Measurements from ENCODE around the gene ARHGAP31. TPM values are rescaled to one million over a fixed set of nuclear protein-coding genes. Genes with fewer than 3 reads are reported as not detected.
"Not testable (repeated sequence)": the region's sequence is repeated elsewhere in the genome, so short reads cannot be mapped to it uniquely, and the experiment has no call there.

The ARHGAP31 gene
- total and polyA plus RNA-seq, 5 donors, result 14.6 to 52.3 (median 45.1) TPM

GRCh38 chr3:119349354-119350041 is 55.3 kb downstream of the ARHGAP31 start:
- H3K27me3 ChIP-seq (ENCODE audit: control insufficient read depth, insufficient read depth), result no peaks in the 10 kb centered on the region
- no peak overlapping the region for H3K4me3 ChIP-seq (ENCODE audit: low read length)
- H3K4me1 ChIP-seq (ENCODE audit: control insufficient read depth, insufficient read depth, low read length), result peaks cover 28% of the 10 kb centered on the region
- no peak for DNase-seq
- peak in 1 of 2 donors; percentile 15 for ATAC-seq
- peak overlapping the region; percentile 73 for H3K27ac ChIP-seq (ENCODE audit: low read length)
- WGBS, result 29% methylated on average over 4 of the region's 4 CpGs
- intact Hi-C loops (cut with DNase I), result loop anchor here in 1 of 4 donors (10.0 kb wide), 1 partner anchor 55 kb away; the partner anchor contains the start of gene ARHGAP31
- H3K9me3 ChIP-seq (ENCODE audit: control insufficient read depth, low read length), result no peaks in the 10 kb centered on the region

- DNase-seq (peak; percentile 45 to 65 (median 60)), ATAC-seq (peak; percentile 65 to 80)
- peak overlapping the region; percentile 70 for H3K27ac ChIP-seq (ENCODE audit: low read length)
- 38% methylated on average over 10 of the region's 10 CpGs for WGBS
- H3K27me3 ChIP-seq (ENCODE audit: control insufficient read depth, insufficient read depth), result no peaks in the 10 kb centered on the region
- intact Hi-C loops (cut with DNase I), result no loop called here
- H3K9me3 ChIP-seq (ENCODE audit: control insufficient read depth, low read length), result no peaks in the 10 kb centered on the region
- H3K4me3 ChIP-seq (ENCODE audit: low read length), result no peak overlapping the region
- H3K4me1 ChIP-seq (ENCODE audit: control insufficient read depth, insufficient read depth, low read length), result peaks cover 28% of the 10 kb centered on the region
Measured at GRCh38 chr3:119350114-119350513, 55.9 kb downstream of the ARHGAP31 start.

- H3K27ac ChIP-seq (ENCODE audit: low read length), result no peak overlapping the region
- H3K4me3 ChIP-seq (ENCODE audit: low read length), result no peak overlapping the region
- DNase-seq (no peak), ATAC-seq (no peak)
- peaks cover 20% of the 10 kb centered on the region for H3K4me1 ChIP-seq (ENCODE audit: control insufficient read depth, insufficient read depth, low read length)
- H3K9me3 ChIP-seq (ENCODE audit: control insufficient read depth, low read length), result no peaks in the 10 kb centered on the region
- intact Hi-C loops (cut with DNase I), result no loop called here
- H3K27me3 ChIP-seq (ENCODE audit: control insufficient read depth, insufficient read depth), result no peaks in the 10 kb centered on the region
- 60% methylated on average over 3 of the region's 3 CpGs for WGBS
Measured at GRCh38 chr3:119351581-119351980, 57.4 kb downstream of the ARHGAP31 start.

DNA sequence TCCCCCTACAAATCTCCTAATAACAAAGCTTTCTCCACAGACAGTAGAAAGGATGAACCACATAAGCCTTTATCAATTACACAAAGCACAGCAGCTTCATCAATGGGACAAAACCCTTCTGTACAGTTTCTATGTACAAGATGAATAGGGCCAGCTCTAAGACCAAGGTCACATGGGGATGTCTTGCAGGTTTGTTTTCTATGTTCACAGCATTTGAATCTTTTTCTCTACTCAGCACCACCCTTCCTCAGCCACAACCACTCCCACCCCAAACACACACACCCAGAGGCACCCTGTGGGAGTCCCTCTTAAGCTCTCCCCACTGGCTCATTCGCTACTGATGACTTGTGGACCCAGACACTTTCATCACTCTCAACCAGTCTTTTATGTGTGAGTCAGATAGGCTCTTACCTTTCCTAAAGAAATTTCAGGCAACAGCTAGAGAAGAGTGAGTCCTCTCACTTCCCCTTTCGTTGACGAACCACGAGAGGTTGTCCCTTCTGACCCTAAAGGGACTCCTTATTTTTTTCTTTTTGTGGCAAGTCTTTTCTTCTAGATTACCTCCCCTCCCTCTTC is 57.9 kb downstream of the ARHGAP31 start:
- Histone ChIP-seq H3K27ac (ENCODE audit: low read length) (peak overlapping the region; percentile 42), H3K9me3 (ENCODE audit: control insufficient read depth, low read length) (no peaks in the 10 kb centered on the region), H3K27me3 (ENCODE audit: control insufficient read depth, insufficient read depth) (no peaks in the 10 kb centered on the region), H3K4me3 (ENCODE audit: low read length) (no peak overlapping the region), H3K4me1 (ENCODE audit: control insufficient read depth, insufficient read depth, low read length) (peaks cover 21% of the 10 kb centered on the region)
- ATAC-seq, result peak in 1 of 2 donors; percentile 59
- DNase-seq, result no peak
- 67% methylated on average over 4 of the region's 4 CpGs for WGBS
- intact Hi-C loops (cut with DNase I), result no loop called here

DNA sequence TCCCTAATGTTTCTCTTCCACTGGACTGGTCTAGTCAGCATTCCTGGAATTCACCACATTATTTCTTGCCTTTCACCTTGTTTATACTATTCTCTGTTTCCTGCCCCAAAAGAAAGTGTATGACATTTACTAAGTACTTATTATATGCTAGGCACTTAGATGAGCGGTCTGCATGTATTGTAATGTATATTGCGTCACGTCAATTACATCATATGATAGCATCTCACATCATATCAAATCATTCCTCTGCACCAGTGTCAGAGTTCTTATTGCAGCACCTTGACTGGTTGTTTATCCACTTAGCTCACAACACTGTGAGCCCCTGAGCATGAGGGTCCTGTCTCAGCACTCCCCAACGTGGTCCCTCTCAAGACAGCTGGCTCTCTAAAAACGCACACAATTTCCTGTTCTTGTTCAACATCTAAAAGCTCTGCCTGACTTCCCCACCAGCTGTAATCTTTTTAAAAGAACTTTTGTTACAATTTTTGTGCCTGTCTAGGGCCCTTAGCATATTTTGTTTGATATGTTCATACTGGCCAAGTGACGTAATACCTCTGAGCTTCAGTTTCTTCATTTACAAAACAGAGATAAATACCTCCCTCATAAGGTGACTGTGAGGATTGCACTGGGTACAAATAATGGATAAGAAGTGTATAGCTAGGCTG is 58.8 kb downstream of the ARHGAP31 start:
- H3K4me1 ChIP-seq (ENCODE audit: control insufficient read depth, insufficient read depth, low read length), result peaks cover 22% of the 10 kb centered on the region
- no peak overlapping the region for H3K27ac ChIP-seq (ENCODE audit: low read length)
- H3K4me3 ChIP-seq (ENCODE audit: low read length), result no peak overlapping the region
- 60% methylated on average over 6 of the region's 6 CpGs for WGBS
- H3K9me3 ChIP-seq (ENCODE audit: control insufficient read depth, low read length), result no peaks in the 10 kb centered on the region
- ATAC-seq (peak; percentile 39 to 44), DNase-seq (no peak)
- intact Hi-C loops (cut with DNase I), result no loop called here
- no peaks in the 10 kb centered on the region for H3K27me3 ChIP-seq (ENCODE audit: control insufficient read depth, insufficient read depth)

DNA sequence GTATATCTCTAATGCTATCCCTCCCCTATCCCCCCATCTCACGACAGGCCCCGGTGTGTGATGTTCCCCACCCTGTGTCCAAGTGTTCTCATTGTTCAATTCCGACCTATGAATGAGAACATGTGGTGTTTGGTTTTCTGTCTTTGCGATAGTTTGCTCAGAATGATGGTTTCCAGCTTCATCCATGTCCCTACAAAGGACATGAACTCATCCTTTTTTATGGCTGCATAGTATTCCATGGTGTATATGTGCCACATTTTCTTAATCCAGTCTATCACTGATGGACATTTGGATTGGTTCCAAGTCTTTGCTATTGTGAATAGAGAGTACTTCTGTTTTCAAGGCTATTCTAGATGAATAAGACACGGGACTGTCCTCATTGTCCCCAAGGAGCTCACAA is 61.4 kb downstream of the ARHGAP31 start:
- H3K9me3 ChIP-seq (ENCODE audit: control insufficient read depth, low read length); H3K27ac ChIP-seq (ENCODE audit: low read length); intact Hi-C loops (cut with DNase I); ATAC-seq; H3K27me3 ChIP-seq (ENCODE audit: control insufficient read depth, insufficient read depth); DNase-seq; H3K4me3 ChIP-seq (ENCODE audit: low read length): not testable (repeated sequence)
- peaks cover 22% of the 10 kb centered on the region for H3K4me1 ChIP-seq (ENCODE audit: control insufficient read depth, insufficient read depth, low read length)
- WGBS, result 96% methylated on average over 5 of the region's 5 CpGs

GRCh38 chr3:119356646-119357045 is 62.5 kb downstream of the ARHGAP31 start:
- intact Hi-C loops (cut with DNase I), result no loop called here
- H3K4me1 ChIP-seq (ENCODE audit: control insufficient read depth, insufficient read depth, low read length), result peaks cover 22% of the 10 kb centered on the region
- H3K4me3 ChIP-seq (ENCODE audit: low read length), result no peak overlapping the region
- no peak overlapping the region for H3K27ac ChIP-seq (ENCODE audit: low read length)
- ATAC-seq, result no peak
- H3K9me3 ChIP-seq (ENCODE audit: control insufficient read depth, low read length), result no peaks in the 10 kb centered on the region
- H3K27me3 ChIP-seq (ENCODE audit: control insufficient read depth, insufficient read depth), result no peaks in the 10 kb centered on the region
- no peak for DNase-seq

GRCh38 chr3:119357190-119357589 is 63.0 kb downstream of the ARHGAP31 start:
- 24% methylated on average over 6 of the region's 6 CpGs for WGBS
- H3K27me3 ChIP-seq (ENCODE audit: control insufficient read depth, insufficient read depth), result no peaks in the 10 kb centered on the region
- no peak overlapping the region for H3K4me3 ChIP-seq (ENCODE audit: low read length)
- peaks cover 18% of the 10 kb centered on the region for H3K4me1 ChIP-seq (ENCODE audit: control insufficient read depth, insufficient read depth, low read length)
- intact Hi-C loops (cut with DNase I), result no loop called here
- H3K9me3 ChIP-seq (ENCODE audit: control insufficient read depth, low read length), result no peaks in the 10 kb centered on the region
- peak; percentile 64 to 80 for ATAC-seq
- H3K27ac ChIP-seq (ENCODE audit: low read length), result no peak overlapping the region
- peak in 2 of 3 donors; percentile 51 to 56 for DNase-seq

- intact Hi-C loops (cut with DNase I), result no loop called here
- H3K27ac ChIP-seq (ENCODE audit: low read length), result no peak overlapping the region
- WGBS, result 50% methylated on average over 11 of the region's 11 CpGs
Measured at GRCh38 chr3:119359476-119360326, 65.5 kb downstream of the ARHGAP31 start.

GRCh38 chr3:119360736-119361462 is 66.7 kb downstream of the ARHGAP31 start:
- ATAC-seq (no peak), DNase-seq (no peak)
- H3K4me3 ChIP-seq (ENCODE audit: low read length), result no peak overlapping the region
- WGBS, result 79% methylated on average over 3 of the region's 3 CpGs
- H3K27ac ChIP-seq (ENCODE audit: low read length), result no peak overlapping the region
- H3K27me3 ChIP-seq (ENCODE audit: control insufficient read depth, insufficient read depth), result no peaks in the 10 kb centered on the region
- peaks cover 15% of the 10 kb centered on the region for H3K4me1 ChIP-seq (ENCODE audit: control insufficient read depth, insufficient read depth, low read length)
- H3K9me3 ChIP-seq (ENCODE audit: control insufficient read depth, low read length), result no peaks in the 10 kb centered on the region
- intact Hi-C loops (cut with DNase I), result no loop called here

More at GRCh38 chr3:119359476-119360326, 65.5 kb downstream of the ARHGAP31 start:
- no peaks in the 10 kb centered on the region for H3K9me3 ChIP-seq (ENCODE audit: control insufficient read depth, low read length)
- no peak overlapping the region for H3K4me3 ChIP-seq (ENCODE audit: low read length)
- peaks cover 15% of the 10 kb centered on the region for H3K4me1 ChIP-seq (ENCODE audit: control insufficient read depth, insufficient read depth, low read length)
- peak in 1 of 2 donors; percentile 54 for ATAC-seq
- H3K27me3 ChIP-seq (ENCODE audit: control insufficient read depth, insufficient read depth), result no peaks in the 10 kb centered on the region
- no peak for DNase-seq

All from right cardiac atrium (tissue), 5 donors.